ENCODE measurements around the gene CIT. TPM values are rescaled to one million over a fixed set of nuclear protein-coding genes. Genes with fewer than 3 reads are reported as not detected.

Gene CIT
- total RNA-seq, 1 donor from 2014 or later = 1.1 TPM

- DNase-seq (ENCODE audit: missing footprints) (no peak), ATAC-seq (no peak)
- intact Hi-C loops (cut with DNase I) = no loop called here
Measured at GRCh38 chr12:119689935-119690500, 187.1 kb downstream of the CIT start.

GRCh38 chr12:119687879-119688278 is 189.2 kb downstream of the CIT start:
- intact Hi-C loops (cut with DNase I) = no loop called here
- ATAC-seq (no peak), DNase-seq (ENCODE audit: missing footprints) (no peak)

GRCh38 chr12:119687406-119687805 is 189.7 kb downstream of the CIT start:
- intact Hi-C loops (cut with DNase I) = no loop called here
- ATAC-seq (no peak), DNase-seq (ENCODE audit: missing footprints) (no peak)

GRCh38 chr12:119686776-119687175 is 190.3 kb downstream of the CIT start:
- no peak for ATAC-seq
- no peak for DNase-seq (ENCODE audit: missing footprints)
- intact Hi-C loops (cut with DNase I) = no loop called here

- intact Hi-C loops (cut with DNase I) = no loop called here
- ATAC-seq (no peak), DNase-seq (ENCODE audit: missing footprints) (no peak)
Measured at GRCh38 chr12:119686355-119686754, 190.8 kb downstream of the CIT start.

GRCh38 chr12:119685375-119685774 is 191.7 kb downstream of the CIT start:
- no peak for ATAC-seq
- intact Hi-C loops (cut with DNase I) = no loop called here
- DNase-seq (ENCODE audit: missing footprints) = no peak

- ATAC-seq (no peak), DNase-seq (ENCODE audit: missing footprints) (no peak)
- intact Hi-C loops (cut with DNase I) = no loop called here
Measured at GRCh38 chr12:119684711-119685369, 192.3 kb downstream of the CIT start.

- DNase-seq (ENCODE audit: missing footprints) (no peak), ATAC-seq (no peak)
- intact Hi-C loops (cut with DNase I) = no loop called here
Measured at GRCh38 chr12:119683816-119684215, 193.3 kb downstream of the CIT start.

- DNase-seq (ENCODE audit: missing footprints) (no peak), ATAC-seq (no peak)
- intact Hi-C loops (cut with DNase I) = no loop called here
Measured at GRCh38 chr12:119683413-119683812, 193.7 kb downstream of the CIT start.

GRCh38 chr12:119682639-119683252 is 194.4 kb downstream of the CIT start:
- ATAC-seq (no peak), DNase-seq (ENCODE audit: missing footprints) (no peak)
- intact Hi-C loops (cut with DNase I) = no loop called here

- DNase-seq (ENCODE audit: missing footprints) (no peak), ATAC-seq (no peak)
- intact Hi-C loops (cut with DNase I) = no loop called here
Measured at GRCh38 chr12:119681728-119682638, 195.1 kb downstream of the CIT start.

GRCh38 chr12:119681111-119681510 is 196.0 kb downstream of the CIT start:
- ATAC-seq (no peak), DNase-seq (ENCODE audit: missing footprints) (no peak)
- intact Hi-C loops (cut with DNase I) = no loop called here

GRCh38 chr12:119679490-119679889 is 197.6 kb downstream of the CIT start:
- DNase-seq (ENCODE audit: missing footprints) = no peak
- no peak for ATAC-seq
- intact Hi-C loops (cut with DNase I) = no loop called here

GRCh38 chr12:119679081-119679480 is 198.0 kb downstream of the CIT start:
- no peak for ATAC-seq
- DNase-seq (ENCODE audit: missing footprints) = no peak
- intact Hi-C loops (cut with DNase I) = no loop called here

GRCh38 chr12:119678459-119678858 is 198.7 kb downstream of the CIT start:
- DNase-seq (ENCODE audit: missing footprints) (no peak), ATAC-seq (no peak)
- intact Hi-C loops (cut with DNase I) = no loop called here

GRCh38 chr12:119676573-119676972 is 200.5 kb downstream of the CIT start:
- no peak for ATAC-seq
- no peak for DNase-seq (ENCODE audit: missing footprints)
- intact Hi-C loops (cut with DNase I) = no loop called here

- intact Hi-C loops (cut with DNase I) = no loop called here
- DNase-seq (ENCODE audit: missing footprints) = no peak
- no peak for ATAC-seq
Measured at GRCh38 chr12:119676022-119676421, 201.1 kb downstream of the CIT start.

- intact Hi-C loops (cut with DNase I) = no loop called here
- ATAC-seq (no peak), DNase-seq (ENCODE audit: missing footprints) (no peak)
Measured at GRCh38 chr12:119674560-119674959, 202.6 kb downstream of the CIT start.

GRCh38 chr12:119673634-119674033 is 203.5 kb downstream of the CIT start:
- DNase-seq (ENCODE audit: missing footprints) = no peak
- peak; percentile 21 for ATAC-seq
- intact Hi-C loops (cut with DNase I) = no loop called here

GRCh38 chr12:119672194-119672593 is 204.9 kb downstream of the CIT start:
- DNase-seq (ENCODE audit: missing footprints) (no peak), ATAC-seq (no peak)
- intact Hi-C loops (cut with DNase I) = no loop called here
